Measurements from ENCODE around the gene CD6. TPM values are rescaled to one million over a fixed set of nuclear protein-coding genes. Genes with fewer than 3 reads are reported as not detected.
A peak's percentile ranks its signal among the peaks of the same experiment; 100 is the strongest.

CD6 gene
- total and polyA plus RNA-seq, 11 donors = 0.08 to 6.1 (median 0.34) TPM; not detected in 1

DNA sequence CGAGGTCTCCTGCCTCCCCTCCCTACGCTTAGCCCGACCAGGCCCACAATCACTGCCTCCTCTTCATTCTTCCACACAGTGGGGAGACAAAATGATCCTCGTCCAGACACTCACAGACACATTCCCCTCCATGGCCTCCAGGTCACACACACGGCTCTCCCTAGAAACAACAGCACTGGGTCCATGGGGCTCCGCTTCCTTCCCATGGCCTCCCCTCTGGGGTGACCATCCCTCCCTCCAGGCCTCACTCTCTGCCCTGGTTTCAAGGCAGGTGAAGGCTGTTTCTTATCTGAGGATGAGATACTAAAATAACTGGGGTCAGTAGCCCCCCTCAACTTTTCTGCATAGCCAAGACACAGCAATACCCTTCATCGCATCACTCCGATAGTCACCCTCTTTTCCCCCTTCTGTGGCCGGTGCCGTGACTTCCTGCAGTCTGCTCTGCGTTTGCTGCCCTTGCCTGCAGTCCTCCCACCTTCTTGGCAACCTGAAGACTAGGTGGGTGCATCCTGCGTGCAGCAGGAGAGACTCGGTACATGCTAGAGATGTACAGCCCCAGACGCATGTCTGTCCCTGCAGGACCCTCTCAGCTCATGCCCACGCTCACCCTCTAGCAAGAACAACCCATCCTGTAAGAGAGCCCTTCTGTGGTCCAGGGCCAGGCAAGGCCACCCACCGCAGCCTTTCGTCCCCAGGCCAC, 55.8 kb downstream of the CD6 start:
- H3K9me3 ChIP-seq = no peaks in the 10 kb centered on the region
- 82 to 87% (median 83%) methylated on average over 17 of the region's 17 CpGs for WGBS, 4 donors
- no peak overlapping the region for H3K27ac ChIP-seq
- H3K4me3 ChIP-seq = no peak overlapping the region
- DNase-seq = no peak
- ATAC-seq = no peak
- intact Hi-C loops (cut with DNase I) = no loop called here
- no peaks in the 10 kb centered on the region for H3K36me3 ChIP-seq
- peaks cover 0 to 56% (median 8%) of the 10 kb centered on the region in 12 donors for H3K4me1 ChIP-seq
- peaks cover 0 to 4% (median 0%) of the 10 kb centered on the region in 9 donors for H3K27me3 ChIP-seq
- TF ChIP-seq POLR2A (IDR thresholded peaks at IDR 0.05) = no peak
- TF ChIP-seq, protein P1, sequence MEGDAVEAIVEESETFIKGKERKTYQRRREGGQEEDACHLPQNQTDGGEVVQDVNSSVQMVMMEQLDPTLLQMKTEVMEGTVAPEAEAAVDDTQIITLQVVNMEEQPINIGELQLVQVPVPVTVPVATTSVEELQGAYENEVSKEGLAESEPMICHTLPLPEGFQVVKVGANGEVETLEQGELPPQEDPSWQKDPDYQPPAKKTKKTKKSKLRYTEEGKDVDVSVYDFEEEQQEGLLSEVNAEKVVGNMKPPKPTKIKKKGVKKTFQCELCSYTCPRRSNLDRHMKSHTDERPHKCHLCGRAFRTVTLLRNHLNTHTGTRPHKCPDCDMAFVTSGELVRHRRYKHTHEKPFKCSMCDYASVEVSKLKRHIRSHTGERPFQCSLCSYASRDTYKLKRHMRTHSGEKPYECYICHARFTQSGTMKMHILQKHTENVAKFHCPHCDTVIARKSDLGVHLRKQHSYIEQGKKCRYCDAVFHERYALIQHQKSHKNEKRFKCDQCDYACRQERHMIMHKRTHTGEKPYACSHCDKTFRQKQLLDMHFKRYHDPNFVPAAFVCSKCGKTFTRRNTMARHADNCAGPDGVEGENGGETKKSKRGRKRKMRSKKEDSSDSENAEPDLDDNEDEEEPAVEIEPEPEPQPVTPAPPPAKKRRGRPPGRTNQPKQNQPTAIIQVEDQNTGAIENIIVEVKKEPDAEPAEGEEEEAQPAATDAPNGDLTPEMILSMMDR (IDR thresholded peaks at IDR 0.05) = no peak

DNA sequence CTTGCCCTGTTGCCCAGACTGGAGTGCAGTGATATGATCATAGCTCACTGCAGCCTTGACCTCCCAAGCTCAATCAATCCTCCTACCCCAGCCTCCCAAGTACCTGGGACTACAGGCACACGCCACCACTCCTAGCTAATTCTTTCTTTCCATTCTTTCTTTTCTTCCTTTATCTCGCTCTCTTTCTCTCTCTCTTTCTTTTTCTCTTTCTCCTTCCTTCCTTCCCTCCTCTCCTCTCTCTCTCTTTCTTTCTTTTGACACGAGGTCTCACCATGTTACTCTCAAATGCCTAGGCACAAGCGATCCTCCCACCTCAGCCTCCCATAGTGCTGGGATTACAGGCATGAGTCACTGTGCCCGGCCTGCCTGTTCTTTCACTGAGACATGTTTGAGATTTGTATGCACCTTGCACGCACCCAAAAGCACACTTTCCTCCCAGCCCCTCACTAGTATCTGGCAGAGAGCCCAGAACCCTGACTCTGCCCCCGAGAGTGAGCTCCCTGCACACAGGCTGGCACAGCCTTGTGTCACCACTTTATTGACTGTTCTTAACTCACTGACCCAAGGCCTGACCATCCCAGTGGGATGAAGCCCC, 56.8 kb downstream of the CD6 start:
- peaks cover 0 to 46% (median 8%) of the 10 kb centered on the region in 12 donors for H3K4me1 ChIP-seq
- no peaks in the 10 kb centered on the region for H3K27me3 ChIP-seq
- H3K9me3 ChIP-seq = no peaks in the 10 kb centered on the region
- no peaks in the 10 kb centered on the region for H3K36me3 ChIP-seq
- peak overlapping the region in 1 of 12 donors; percentile 20 for H3K27ac ChIP-seq
- no peak for TF ChIP-seq POLR2A (IDR thresholded peaks at IDR 0.05)
- TF ChIP-seq, protein P1 (IDR thresholded peaks at IDR 0.05) = no peak
- no peak for DNase-seq
- intact Hi-C loops (cut with DNase I) = no loop called here
- 64 to 80% (median 73%) methylated on average over 7 of the region's 7 CpGs for WGBS, 4 donors
- ATAC-seq = no peak
- no peak overlapping the region for H3K4me3 ChIP-seq

DNA sequence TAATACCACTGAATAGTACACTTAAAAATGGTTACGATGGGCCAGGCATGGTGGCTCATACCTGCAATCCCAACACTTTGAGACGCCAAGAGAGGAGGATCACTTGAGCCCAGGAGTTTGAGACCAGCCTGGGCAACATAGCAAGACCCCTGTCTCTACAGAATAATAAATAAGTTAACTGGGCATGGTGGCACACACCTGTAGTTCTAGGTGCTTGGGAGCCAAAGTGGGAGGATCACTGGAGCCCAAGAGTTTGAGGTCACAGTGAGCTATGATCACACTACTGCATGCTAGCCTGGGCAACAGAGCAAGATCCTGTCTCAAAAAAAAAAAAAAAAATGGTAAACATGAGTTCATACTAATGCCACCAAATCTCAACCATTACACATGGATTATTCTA, 61.3 kb downstream of the CD6 start:
- no peaks in the 10 kb centered on the region for H3K9me3 ChIP-seq
- peaks cover 0 to 15% (median 0%) of the 10 kb centered on the region in 12 donors for H3K4me1 ChIP-seq
- intact Hi-C loops (cut with DNase I) = loop anchor here in 1 of 10 donors (5.0 kb wide), 1 partner anchor 34 kb away; no protein-coding TSS in a partner anchor
- DNase-seq (no peak), ATAC-seq (no peak)
- no peaks in the 10 kb centered on the region for H3K36me3 ChIP-seq
- 91 to 98% (median 93%) methylated on average over 2 of the region's 2 CpGs for WGBS, 4 donors
- no peaks in the 10 kb centered on the region for H3K27me3 ChIP-seq
- TF ChIP-seq, protein P1 (IDR thresholded peaks at IDR 0.05) = no peak
- no peak for TF ChIP-seq POLR2A (IDR thresholded peaks at IDR 0.05)
- no peak overlapping the region for H3K4me3 ChIP-seq
- no peak overlapping the region for H3K27ac ChIP-seq

GRCh38 chr11:61033417-61033816, 61.9 kb downstream of the CD6 start:
- TF ChIP-seq POLR2A (IDR thresholded peaks at IDR 0.05) = no peak
- TF ChIP-seq, protein P1 (IDR thresholded peaks at IDR 0.05) = no peak
- Histone ChIP-seq H3K27ac (no peak overlapping the region), H3K9me3 (no peaks in the 10 kb centered on the region), H3K36me3 (no peaks in the 10 kb centered on the region), H3K4me1 (peaks cover 0 to 9% (median 0%) of the 10 kb centered on the region in 12 donors), H3K4me3 (no peak overlapping the region), H3K27me3 (no peaks in the 10 kb centered on the region)
- intact Hi-C loops (cut with DNase I) = loop anchor here in 1 of 10 donors (5.0 kb wide), 1 partner anchor 34 kb away; no protein-coding TSS in a partner anchor
- WGBS, 4 donors = 90 to 100% (median 95%) methylated on average over 4 of the region's 4 CpGs
- ATAC-seq (no peak), DNase-seq (no peak)

All from heart left ventricle (tissue), 16 donors.